ENCODE data around the gene ABCA4.

Gene ABCA4

DNA sequence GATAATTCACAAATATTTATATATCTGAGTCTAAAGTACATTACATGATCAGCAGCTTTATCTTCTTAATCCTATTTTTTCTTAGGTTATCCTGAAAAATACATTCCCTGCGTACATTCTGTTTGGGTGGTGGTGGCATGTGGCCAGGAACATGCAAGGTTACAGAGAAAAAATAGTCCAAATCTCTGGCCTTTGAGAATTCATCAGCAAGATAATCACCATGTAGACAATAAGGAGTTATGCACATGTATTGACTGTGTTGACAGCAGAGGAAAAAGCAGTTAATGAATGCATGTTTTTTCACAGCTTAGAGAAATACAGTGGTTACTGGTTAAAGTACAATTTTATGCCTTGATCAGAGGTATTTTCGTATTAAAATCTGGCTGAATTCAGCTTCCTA lies 49.0 kb downstream of the ABCA4 start:
- no peak overlapping the region for H2AFZ ChIP-seq (ENCODE audit: low read length)
- no peak overlapping the region for H3K4me2 ChIP-seq (ENCODE audit: low read depth, low read length)
- H3K4me3 ChIP-seq (ENCODE audit: low read length), result no peak overlapping the region
- no peaks in the 10 kb centered on the region for H3K4me1 ChIP-seq (ENCODE audit: low read length)
- no peaks in the 10 kb centered on the region for H4K20me1 ChIP-seq (ENCODE audit: insufficient read depth, low read length)
- no peaks in the 10 kb centered on the region for H3K9me3 ChIP-seq (replicated peaks; ENCODE audit: insufficient read depth, low read length)
- no peak for DNase-seq
- no peaks in the 10 kb centered on the region for H3K9me2 ChIP-seq (replicated peaks; ENCODE audit: insufficient read depth, low read length)
- H3K36me3 ChIP-seq (replicated peaks; ENCODE audit: insufficient read depth, low read length), result no peaks in the 10 kb centered on the region
- H3F3A ChIP-seq (ENCODE audit: insufficient read depth, low read length), result no peaks in the 10 kb centered on the region
- H3K9ac ChIP-seq (ENCODE audit: low read length), result no peak overlapping the region
- H3K27ac ChIP-seq (ENCODE audit: low read length), result no peak overlapping the region
- TF ChIP-seq, protein P1, sequence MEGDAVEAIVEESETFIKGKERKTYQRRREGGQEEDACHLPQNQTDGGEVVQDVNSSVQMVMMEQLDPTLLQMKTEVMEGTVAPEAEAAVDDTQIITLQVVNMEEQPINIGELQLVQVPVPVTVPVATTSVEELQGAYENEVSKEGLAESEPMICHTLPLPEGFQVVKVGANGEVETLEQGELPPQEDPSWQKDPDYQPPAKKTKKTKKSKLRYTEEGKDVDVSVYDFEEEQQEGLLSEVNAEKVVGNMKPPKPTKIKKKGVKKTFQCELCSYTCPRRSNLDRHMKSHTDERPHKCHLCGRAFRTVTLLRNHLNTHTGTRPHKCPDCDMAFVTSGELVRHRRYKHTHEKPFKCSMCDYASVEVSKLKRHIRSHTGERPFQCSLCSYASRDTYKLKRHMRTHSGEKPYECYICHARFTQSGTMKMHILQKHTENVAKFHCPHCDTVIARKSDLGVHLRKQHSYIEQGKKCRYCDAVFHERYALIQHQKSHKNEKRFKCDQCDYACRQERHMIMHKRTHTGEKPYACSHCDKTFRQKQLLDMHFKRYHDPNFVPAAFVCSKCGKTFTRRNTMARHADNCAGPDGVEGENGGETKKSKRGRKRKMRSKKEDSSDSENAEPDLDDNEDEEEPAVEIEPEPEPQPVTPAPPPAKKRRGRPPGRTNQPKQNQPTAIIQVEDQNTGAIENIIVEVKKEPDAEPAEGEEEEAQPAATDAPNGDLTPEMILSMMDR (IDR thresholded peaks at IDR 0.05; ENCODE audit: low read length), result no peak
- no peak for TF ChIP-seq EZH2phosphoT487 (IDR thresholded peaks at IDR 0.05; ENCODE audit: low read length)
- no peak for TF ChIP-seq EZH2 (optimal IDR thresholded peaks at IDR 0.05; ENCODE audit: low read depth, low read length)
- no peaks in the 10 kb centered on the region for H3K79me2 ChIP-seq (ENCODE audit: low read length)
- no peaks in the 10 kb centered on the region for H3K27me3 ChIP-seq (replicated peaks; ENCODE audit: insufficient read depth, low read length)

DNA sequence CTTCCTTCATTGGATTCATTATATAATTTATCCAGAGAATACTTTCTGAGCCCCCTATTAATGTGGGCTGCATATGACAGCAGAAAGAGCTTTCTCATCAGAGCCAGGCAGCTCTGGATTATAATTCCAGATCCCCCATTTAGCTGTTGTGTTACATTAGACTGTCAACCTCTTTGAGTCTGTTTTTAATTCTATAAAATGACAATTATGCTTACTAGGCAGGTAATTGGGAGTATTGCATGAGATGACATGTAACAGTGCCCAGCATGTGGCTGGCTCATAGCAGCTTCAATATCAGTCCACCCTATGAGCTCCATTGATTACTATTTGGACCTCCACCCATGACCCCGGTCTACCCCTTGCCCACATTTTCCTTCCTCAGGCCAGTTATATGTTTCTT lies 49.6 kb downstream of the ABCA4 start:
- no peaks in the 10 kb centered on the region for H3K9me2 ChIP-seq (replicated peaks; ENCODE audit: insufficient read depth, low read length)
- H3K4me2 ChIP-seq (ENCODE audit: low read depth, low read length), result no peak overlapping the region
- H4K20me1 ChIP-seq (ENCODE audit: insufficient read depth, low read length), result no peaks in the 10 kb centered on the region
- no peaks in the 10 kb centered on the region for H3K4me1 ChIP-seq (ENCODE audit: low read length)
- H3K36me3 ChIP-seq (replicated peaks; ENCODE audit: insufficient read depth, low read length), result no peaks in the 10 kb centered on the region
- H3K27ac ChIP-seq (ENCODE audit: low read length), result no peak overlapping the region
- H3K9ac ChIP-seq (ENCODE audit: low read length), result no peak overlapping the region
- no peak overlapping the region for H3K4me3 ChIP-seq (ENCODE audit: low read length)
- no peak overlapping the region for H2AFZ ChIP-seq (ENCODE audit: low read length)
- no peaks in the 10 kb centered on the region for H3F3A ChIP-seq (ENCODE audit: insufficient read depth, low read length)
- no peak for DNase-seq
- H3K9me3 ChIP-seq (replicated peaks; ENCODE audit: insufficient read depth, low read length), result no peaks in the 10 kb centered on the region
- TF ChIP-seq EZH2phosphoT487 (IDR thresholded peaks at IDR 0.05; ENCODE audit: low read length), result no peak
- no peak for TF ChIP-seq EZH2 (optimal IDR thresholded peaks at IDR 0.05; ENCODE audit: low read depth, low read length)
- TF ChIP-seq, protein P1 (IDR thresholded peaks at IDR 0.05; ENCODE audit: low read length), result no peak
- H3K79me2 ChIP-seq (ENCODE audit: low read length), result no peaks in the 10 kb centered on the region
- no peaks in the 10 kb centered on the region for H3K27me3 ChIP-seq (replicated peaks; ENCODE audit: insufficient read depth, low read length)

GRCh38 chr1:94070865-94071264 lies 50.1 kb downstream of the ABCA4 start:
- H3K9me3 ChIP-seq (replicated peaks; ENCODE audit: insufficient read depth, low read length), result no peaks in the 10 kb centered on the region

More at GRCh38 chr1:94070865-94071264, 50.1 kb downstream of the ABCA4 start:
- Histone ChIP-seq H3K27me3 (replicated peaks; ENCODE audit: insufficient read depth, low read length) (no peaks in the 10 kb centered on the region), H3K4me3 (ENCODE audit: low read length) (no peak overlapping the region), H3K9ac (ENCODE audit: low read length) (no peak overlapping the region), H3K4me2 (ENCODE audit: low read depth, low read length) (no peak overlapping the region), H3K36me3 (replicated peaks; ENCODE audit: insufficient read depth, low read length) (no peaks in the 10 kb centered on the region), H3K79me2 (ENCODE audit: low read length) (no peaks in the 10 kb centered on the region), H3K9me2 (replicated peaks; ENCODE audit: insufficient read depth, low read length) (no peaks in the 10 kb centered on the region), H3K4me1 (ENCODE audit: low read length) (no peaks in the 10 kb centered on the region), H3F3A (ENCODE audit: insufficient read depth, low read length) (no peaks in the 10 kb centered on the region), H4K20me1 (ENCODE audit: insufficient read depth, low read length) (no peaks in the 10 kb centered on the region), H3K27ac (ENCODE audit: low read length) (no peak overlapping the region), H2AFZ (ENCODE audit: low read length) (no peak overlapping the region)
- DNase-seq, result no peak
- TF ChIP-seq EZH2phosphoT487 (IDR thresholded peaks at IDR 0.05; ENCODE audit: low read length), result no peak
- TF ChIP-seq, protein P1 (IDR thresholded peaks at IDR 0.05; ENCODE audit: low read length), result no peak
- TF ChIP-seq EZH2 (optimal IDR thresholded peaks at IDR 0.05; ENCODE audit: low read depth, low read length), result no peak
